ENCODE measurements around the gene ANO2.

Gene ANO2

GRCh38 chr12:5612556-5613410 lies 332.3 kb downstream of the ANO2 start:
- DNase-seq: no peak

DNA sequence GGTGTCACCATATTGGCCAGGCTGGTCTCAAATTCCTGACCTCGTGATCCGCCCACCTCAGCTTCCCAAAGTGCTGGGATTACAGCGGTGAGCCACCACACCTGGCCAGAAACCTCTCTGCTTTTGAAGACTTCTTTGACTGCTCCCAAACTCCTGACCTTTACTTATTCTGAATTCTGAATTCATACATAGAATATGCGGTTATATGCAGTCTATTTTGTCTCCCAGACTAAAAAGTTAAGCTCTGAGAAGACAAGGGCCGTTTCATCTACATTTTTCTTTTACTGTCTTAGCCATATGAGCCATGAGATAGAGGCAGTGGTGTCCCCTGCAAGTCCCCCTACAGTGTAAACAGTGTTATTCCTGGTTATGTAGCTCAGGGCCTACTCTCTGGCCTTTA lies 333.9 kb downstream of the ANO2 start:
- DNase-seq: no peak

DNA sequence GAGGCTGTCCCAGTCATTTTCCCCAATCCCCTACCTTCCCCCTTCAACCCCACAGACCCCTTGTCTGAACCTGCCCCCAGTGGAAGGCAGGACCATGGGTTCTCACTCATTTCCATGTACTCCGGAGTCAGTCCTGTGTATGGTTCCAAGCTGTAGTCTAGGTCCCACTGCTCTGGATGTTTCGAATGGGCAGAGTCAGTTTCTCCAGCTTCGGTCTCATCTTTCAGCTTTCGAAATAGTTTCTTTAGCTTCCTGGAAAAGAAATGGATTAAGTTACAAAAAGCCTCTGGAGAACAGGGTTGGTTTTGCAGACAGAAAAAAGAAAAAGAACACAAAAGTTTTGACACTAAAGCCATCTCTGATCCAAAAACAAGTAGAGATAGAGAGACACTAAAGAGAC lies 345.7 kb downstream of the ANO2 start:
- no peak for DNase-seq

GRCh38 chr12:5593998-5594397 lies 351.1 kb downstream of the ANO2 start:
- DNase-seq: no peak

- DNase-seq: no peak
Measured at GRCh38 chr12:5593086-5593485, 352.0 kb downstream of the ANO2 start.

DNA sequence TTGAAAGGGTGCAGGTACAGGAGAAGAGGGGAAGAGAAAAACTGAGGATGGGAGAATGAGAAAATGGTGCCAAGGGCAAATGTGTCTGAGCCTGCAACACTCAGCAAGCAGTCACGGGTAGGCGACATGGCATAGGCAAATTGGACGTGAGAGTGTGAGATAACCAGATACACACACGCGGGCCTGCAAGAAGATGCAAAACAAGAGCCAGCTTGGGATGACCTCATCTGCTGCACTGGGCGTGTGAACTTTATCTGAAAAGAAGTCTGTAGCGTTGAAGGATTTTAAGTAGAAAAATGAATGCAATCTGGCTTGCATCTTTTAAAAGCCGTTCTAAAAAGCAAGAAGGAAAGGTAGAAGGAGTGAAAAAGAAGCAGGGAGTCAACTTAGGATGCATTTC lies 352.7 kb downstream of the ANO2 start:
- no peak for DNase-seq

GRCh38 chr12:5590316-5590715 lies 354.7 kb downstream of the ANO2 start:
- no peak for DNase-seq

DNA sequence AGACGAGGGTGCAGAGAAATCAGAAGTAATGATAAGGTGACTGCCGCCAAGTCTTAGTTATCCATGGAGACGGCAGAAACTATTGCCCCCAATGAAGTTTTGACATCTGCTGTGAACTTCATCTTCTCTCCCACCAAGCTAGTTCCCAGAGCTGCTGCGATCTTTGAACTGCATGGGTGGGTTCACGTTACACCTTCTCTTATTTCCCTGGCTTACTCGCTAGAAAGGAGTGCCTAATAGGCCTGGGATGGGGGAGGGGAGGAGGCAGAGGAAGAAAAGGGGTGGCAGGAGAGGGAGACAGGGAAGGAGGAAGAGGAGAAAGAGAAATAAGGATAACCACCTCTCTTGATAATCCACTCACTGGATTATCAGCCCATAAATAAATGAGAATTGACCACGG lies 356.0 kb downstream of the ANO2 start:
- DNase-seq: no peak

DNA sequence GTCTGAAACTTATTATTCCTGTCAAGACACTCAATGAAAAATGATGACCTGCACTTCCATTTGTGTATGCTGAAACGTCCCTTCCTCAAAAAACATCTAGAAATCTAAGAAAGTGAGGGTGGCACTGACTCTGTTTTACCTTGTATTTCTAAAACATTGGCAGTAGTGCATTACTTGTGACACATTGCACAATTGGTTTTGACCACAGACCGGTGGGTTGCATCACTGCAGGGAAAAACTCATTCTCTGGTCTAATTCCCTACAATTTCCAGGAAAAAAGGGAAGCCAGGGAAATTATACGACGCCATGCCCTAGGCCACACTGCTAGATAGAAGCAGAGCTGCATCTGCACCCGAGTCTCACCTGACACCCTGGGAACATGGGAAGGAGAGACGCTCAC lies 356.5 kb downstream of the ANO2 start:
- DNase-seq: no peak

DNA sequence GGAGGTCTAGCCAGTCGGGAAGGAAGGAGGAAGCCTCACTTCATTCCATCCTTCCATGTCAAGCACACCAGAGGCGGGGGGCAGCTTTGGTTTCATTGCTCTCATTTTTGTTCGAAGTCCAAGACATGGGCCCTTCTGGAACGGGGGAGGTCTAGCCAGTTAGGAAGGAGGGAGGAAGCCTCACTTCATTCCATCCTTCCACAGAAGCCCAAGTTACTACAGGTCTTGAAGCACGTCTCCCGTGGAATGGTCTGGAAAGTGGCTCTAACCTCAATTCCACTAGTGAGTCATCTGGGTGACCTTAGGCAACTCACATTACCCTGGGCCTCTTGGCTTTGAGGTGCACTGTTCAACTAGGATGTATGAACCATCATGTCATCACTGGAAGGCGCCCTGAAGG lies 356.9 kb downstream of the ANO2 start:
- no peak for DNase-seq

- no peak for DNase-seq
Measured at GRCh38 chr12:5587711-5588121, 357.3 kb downstream of the ANO2 start.

GRCh38 chr12:5586201-5586600 lies 358.9 kb downstream of the ANO2 start:
- DNase-seq: peak; percentile 52

DNA sequence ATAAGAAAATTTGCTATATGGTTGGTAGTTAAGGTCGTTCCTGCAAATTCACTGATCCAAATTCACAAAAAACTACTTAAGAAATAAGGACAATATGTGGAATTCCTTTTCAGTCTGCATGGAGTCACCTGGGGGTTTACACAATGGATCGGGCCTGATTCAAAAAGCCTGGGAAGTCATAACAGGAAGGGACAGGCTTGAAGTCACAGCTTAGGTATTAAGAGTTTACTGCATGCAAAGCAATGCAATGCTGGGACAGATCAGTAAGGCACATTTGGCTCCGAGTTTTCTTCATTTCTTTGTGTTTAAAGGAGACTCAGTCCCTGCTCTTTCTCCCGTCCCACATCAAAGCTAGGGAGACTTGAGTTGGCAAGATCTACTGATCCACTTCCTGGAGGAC lies 359.9 kb downstream of the ANO2 start:
- DNase-seq: no peak

GRCh38 chr12:5584412-5585175 lies 360.5 kb downstream of the ANO2 start:
- no peak for DNase-seq

- no peak for DNase-seq
Measured at GRCh38 chr12:5582541-5582940, 362.5 kb downstream of the ANO2 start.

- DNase-seq: no peak
Measured at GRCh38 chr12:5582018-5582417, 363.0 kb downstream of the ANO2 start.

- DNase-seq: no peak
Measured at GRCh38 chr12:5581616-5582015, 363.4 kb downstream of the ANO2 start.

GRCh38 chr12:5581019-5581418 lies 364.0 kb downstream of the ANO2 start:
- DNase-seq: no peak

- no peak for DNase-seq
Measured at GRCh38 chr12:5578775-5579174, 366.3 kb downstream of the ANO2 start.

DNA sequence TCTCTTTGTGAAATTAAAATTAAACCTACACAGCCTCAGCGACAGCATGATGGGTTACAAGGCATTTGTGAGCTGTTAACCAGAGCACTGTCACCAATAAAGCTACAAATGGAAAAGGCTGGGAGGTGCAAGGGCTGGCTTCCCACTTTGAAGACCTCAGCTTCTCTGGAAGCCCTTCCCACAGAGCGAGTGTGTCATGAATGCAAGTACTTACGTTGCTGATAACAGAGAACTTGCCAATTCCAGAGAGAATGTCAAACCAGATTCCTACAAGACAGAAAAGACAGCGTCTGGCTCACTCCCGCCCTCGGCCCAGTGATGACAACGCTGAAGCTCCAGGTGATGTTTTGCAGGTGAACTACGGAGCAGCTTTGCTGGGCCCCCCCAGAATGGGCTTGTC lies 367.3 kb downstream of the ANO2 start:
- no peak for DNase-seq

- DNase-seq: peak; percentile 29
Measured at GRCh38 chr12:5577211-5577612, 367.8 kb downstream of the ANO2 start.

- DNase-seq: no peak
Measured at GRCh38 chr12:5575987-5576386, 369.1 kb downstream of the ANO2 start.

DNA sequence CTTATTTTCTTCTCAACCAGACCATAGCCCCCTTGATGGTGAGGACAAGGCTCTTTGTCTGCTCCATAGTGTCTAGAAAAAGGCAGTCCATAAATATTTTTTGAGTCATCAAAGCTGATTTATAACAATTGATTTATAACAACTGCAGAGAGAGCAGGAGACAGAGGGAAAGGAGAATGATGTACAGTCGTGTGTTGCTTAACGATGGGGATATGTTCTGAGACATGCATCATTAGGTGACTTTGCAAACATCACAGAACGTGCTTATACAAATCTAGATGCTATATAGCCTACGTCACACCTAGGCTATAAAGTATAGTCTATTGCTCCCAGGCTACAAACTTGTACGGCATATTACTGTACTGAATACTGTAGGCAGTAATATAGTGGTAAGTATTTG lies 369.8 kb downstream of the ANO2 start:
- no peak for DNase-seq

GRCh38 chr12:5573390-5573789 lies 371.7 kb downstream of the ANO2 start:
- no peak for DNase-seq

Data from DMS153 (cell line).